Stimulated activated effector memory CD8-positive, alpha-beta T cell treated with anti-CD3 and anti-CD28 coated beads, Interleukin-12 subunit alpha, Interleukin-12 subunit beta, amount 100 ng/mL, for 72 hours (primary cell): Measurements from ENCODE around the gene RHOBTB1.

Source experiments
- ATAC-seq: fragments of 150-1000 bp; cut with Tn5 transposase; 2 replicates; pipeline ENCODE4 v1.10.0; 2021
- DNase-seq, 2 donors: peaks; one replicate each; pipeline ENCODE4 v3.0.0; 2021 to 2022; ENCODE audit warnings: low spot score in 2 of 2
- H3K27ac Mint-ChIP-seq: one replicate; pipeline ENCODE4 v1.8.0; 2022; ENCODE audit warnings: mild to moderate bottlenecking, mixed read lengths
- H3K36me3 Mint-ChIP-seq: one replicate; pipeline ENCODE4 v1.8.0; 2022; ENCODE audit warnings: mild to moderate bottlenecking, mixed read lengths
- H3K4me1 Mint-ChIP-seq: one replicate; pipeline ENCODE4 v1.8.0; 2022; ENCODE audit warnings: mixed read lengths
- H3K4me3 Mint-ChIP-seq: one replicate; pipeline ENCODE4 v1.8.0; 2022; ENCODE audit warnings: mild to moderate bottlenecking, mixed read lengths
- H3K9me3 Mint-ChIP-seq: one replicate; pipeline ENCODE4 v1.8.0; 2022; ENCODE audit warnings: mixed read lengths

RHOBTB1 gene

DNA sequence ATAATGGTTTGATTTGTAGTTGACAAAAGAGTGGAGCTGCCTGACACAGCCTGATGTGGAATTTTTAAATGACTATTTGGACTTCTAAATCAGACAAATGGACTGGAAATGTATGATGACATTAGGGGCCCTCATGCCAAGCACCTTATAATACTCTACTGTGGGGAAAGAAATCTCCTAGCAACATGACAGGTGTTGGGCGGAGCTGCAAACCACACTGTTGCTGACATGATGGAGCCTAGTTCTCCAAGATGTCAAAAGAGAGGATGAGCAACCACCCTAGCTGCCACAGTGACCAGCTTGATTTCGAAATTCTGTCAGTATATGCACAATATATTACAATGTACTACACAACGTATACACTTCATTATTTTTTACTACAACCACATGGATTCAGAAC, 65.8 kb downstream of the RHOBTB1 start:
- Mint-ChIP-seq H3K36me3 (no peaks in the 10 kb centered on the region), H3K4me3 (no peak overlapping the region), H3K9me3 (no peaks in the 10 kb centered on the region), H3K4me1 (no peaks in the 10 kb centered on the region), H3K27ac (no peak overlapping the region)
- ATAC-seq (no peak), DNase-seq (no peak)

- no peak overlapping the region for H3K27ac Mint-ChIP-seq
- ATAC-seq: no peak
- no peaks in the 10 kb centered on the region for H3K4me1 Mint-ChIP-seq
- H3K4me3 Mint-ChIP-seq: no peak overlapping the region
- no peaks in the 10 kb centered on the region for H3K9me3 Mint-ChIP-seq
- DNase-seq: no peak
- no peaks in the 10 kb centered on the region for H3K36me3 Mint-ChIP-seq
Measured at GRCh38 chr10:60877777-60878120, 66.2 kb downstream of the RHOBTB1 start.

DNA sequence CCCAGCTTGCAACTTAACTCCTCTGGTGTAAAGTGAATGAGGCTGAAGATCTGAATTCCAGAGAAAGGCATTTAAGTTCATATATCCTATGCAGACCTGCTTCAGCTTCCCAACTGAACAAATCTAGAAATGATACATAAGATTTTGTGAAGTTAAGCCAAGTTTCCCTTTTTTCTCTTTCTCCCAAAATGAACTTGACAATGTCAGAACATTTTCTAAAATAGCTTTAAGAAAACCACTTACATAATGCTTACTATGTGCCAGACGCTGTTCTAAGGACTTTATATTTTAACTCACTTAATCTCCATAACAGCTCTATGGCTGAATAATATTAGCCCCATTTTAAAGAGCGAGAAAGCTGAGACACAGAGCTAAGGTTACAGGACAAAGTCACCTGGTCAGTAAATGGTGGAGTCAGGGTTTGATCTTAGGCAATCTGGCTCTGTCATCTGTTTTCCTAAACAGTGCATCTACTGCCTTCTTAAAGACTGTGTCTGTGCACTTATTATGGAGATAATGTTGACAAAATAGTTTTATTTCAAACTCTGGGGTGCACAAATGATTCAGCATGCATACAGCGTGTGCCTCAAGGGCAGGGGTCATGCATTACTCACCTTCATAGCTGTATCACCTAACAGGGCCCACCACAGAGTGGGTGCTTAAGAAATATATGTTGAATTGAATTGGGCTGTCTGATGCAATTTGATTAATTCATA, 66.8 kb downstream of the RHOBTB1 start:
- no peak for ATAC-seq
- no peaks in the 10 kb centered on the region for H3K9me3 Mint-ChIP-seq
- H3K36me3 Mint-ChIP-seq: no peaks in the 10 kb centered on the region
- no peak overlapping the region for H3K4me3 Mint-ChIP-seq
- H3K27ac Mint-ChIP-seq: no peak overlapping the region
- H3K4me1 Mint-ChIP-seq: no peaks in the 10 kb centered on the region
- DNase-seq: no peak

- Mint-ChIP-seq H3K9me3 (no peaks in the 10 kb centered on the region), H3K27ac (no peak overlapping the region), H3K36me3 (no peaks in the 10 kb centered on the region), H3K4me3 (no peak overlapping the region), H3K4me1 (no peaks in the 10 kb centered on the region)
- DNase-seq (no peak), ATAC-seq (no peak)
Measured at GRCh38 chr10:60873758-60874157, 70.2 kb downstream of the RHOBTB1 start.

- no peak for ATAC-seq
- Mint-ChIP-seq H3K4me3 (no peak overlapping the region), H3K4me1 (no peaks in the 10 kb centered on the region), H3K9me3 (no peaks in the 10 kb centered on the region), H3K27ac (no peak overlapping the region), H3K36me3 (no peaks in the 10 kb centered on the region)
- DNase-seq: no peak
Measured at GRCh38 chr10:60872451-60872850, 71.5 kb downstream of the RHOBTB1 start.

- DNase-seq: no peak
- no peaks in the 10 kb centered on the region for H3K36me3 Mint-ChIP-seq
- no peaks in the 10 kb centered on the region for H3K9me3 Mint-ChIP-seq
- no peaks in the 10 kb centered on the region for H3K4me1 Mint-ChIP-seq
- H3K27ac Mint-ChIP-seq: no peak overlapping the region
- H3K4me3 Mint-ChIP-seq: no peak overlapping the region
- no peak for ATAC-seq
Measured at GRCh38 chr10:60871215-60871614, 72.8 kb downstream of the RHOBTB1 start.

DNA sequence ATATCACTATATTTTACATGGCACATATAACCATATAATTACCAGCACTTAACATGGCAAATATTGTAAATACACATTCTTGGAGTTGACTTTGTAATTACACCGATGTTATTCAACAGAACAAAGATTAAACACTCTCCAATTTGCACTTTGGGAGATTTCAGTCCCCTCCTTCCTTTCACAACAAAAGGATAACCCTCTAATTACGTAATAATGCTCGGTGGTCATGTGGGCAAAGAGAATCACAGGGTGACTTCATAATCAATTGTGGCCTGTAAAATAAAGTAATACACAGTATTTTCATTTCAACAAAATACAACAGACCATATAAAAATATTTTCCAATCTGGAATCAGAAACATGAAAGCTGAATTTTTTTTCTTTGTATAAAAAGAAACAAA, 73.2 kb downstream of the RHOBTB1 start:
- Mint-ChIP-seq H3K9me3 (no peaks in the 10 kb centered on the region), H3K27ac (no peak overlapping the region), H3K4me1 (no peaks in the 10 kb centered on the region), H3K4me3 (no peak overlapping the region), H3K36me3 (no peaks in the 10 kb centered on the region)
- ATAC-seq (no peak), DNase-seq (no peak)

GRCh38 chr10:60870416-60870728, 73.6 kb downstream of the RHOBTB1 start:
- H3K27ac Mint-ChIP-seq: no peak overlapping the region
- no peak overlapping the region for H3K4me3 Mint-ChIP-seq
- no peaks in the 10 kb centered on the region for H3K9me3 Mint-ChIP-seq
- H3K4me1 Mint-ChIP-seq: no peaks in the 10 kb centered on the region
- H3K36me3 Mint-ChIP-seq: no peaks in the 10 kb centered on the region
- ATAC-seq: no peak
- DNase-seq: no peak

DNA sequence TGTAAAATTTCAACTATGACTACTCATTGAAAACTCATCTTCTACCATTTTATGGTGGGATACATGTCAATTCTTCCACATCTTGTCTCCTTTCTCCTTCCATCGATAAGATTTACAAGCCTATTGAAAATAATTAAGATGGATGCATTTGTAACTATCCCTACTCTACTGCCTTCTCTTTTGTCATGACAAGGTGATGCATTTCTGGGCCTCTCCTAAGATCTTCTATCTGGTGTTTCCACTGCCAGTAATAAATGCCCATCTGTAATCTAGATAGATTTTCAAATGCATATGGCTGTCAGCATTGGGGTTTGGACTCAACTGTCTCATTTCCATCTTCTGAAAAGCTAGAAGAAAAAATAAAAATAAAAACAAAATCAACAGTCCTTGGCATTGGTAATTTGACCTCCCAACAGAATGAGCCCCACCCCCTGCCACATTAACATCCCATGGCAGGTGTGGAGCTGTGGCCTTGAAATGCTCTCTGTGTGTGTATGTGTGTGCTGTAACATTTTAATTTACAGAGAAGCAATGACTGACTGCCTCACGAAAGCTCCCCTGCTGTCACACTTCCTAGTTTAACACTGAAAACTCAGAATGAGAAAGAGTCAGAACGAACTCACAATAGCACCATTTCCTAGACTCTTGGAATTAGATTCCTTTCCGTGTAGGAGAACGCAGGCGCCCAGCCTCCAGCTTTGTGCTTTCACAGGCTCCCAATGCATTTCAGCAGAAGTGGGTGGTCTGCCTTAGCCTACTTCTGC, 74.2 kb downstream of the RHOBTB1 start:
- no peaks in the 10 kb centered on the region for H3K9me3 Mint-ChIP-seq
- DNase-seq (no peak), ATAC-seq (no peak)
- H3K27ac Mint-ChIP-seq: no peak overlapping the region
- no peaks in the 10 kb centered on the region for H3K4me1 Mint-ChIP-seq
- H3K36me3 Mint-ChIP-seq: no peaks in the 10 kb centered on the region
- H3K4me3 Mint-ChIP-seq: no peak overlapping the region

DNA sequence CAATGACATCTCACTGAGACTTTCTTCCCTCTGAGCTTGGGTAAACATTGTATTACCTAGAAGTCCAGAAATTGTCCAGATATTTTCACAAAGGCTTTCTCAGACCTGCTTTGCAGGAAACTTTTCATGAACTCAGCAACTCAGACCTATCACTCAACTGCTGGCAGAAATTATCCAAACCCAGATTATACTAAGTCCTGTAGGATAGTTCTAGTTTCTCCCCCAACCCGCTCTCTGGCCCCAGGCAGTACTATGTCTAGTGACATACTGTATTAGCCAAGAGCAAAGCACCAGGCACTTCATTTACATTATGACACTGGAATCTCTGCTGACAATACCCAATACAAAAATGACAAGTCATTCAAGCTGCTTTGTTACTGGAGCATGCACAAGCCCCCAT, 75.0 kb downstream of the RHOBTB1 start:
- no peak overlapping the region for H3K27ac Mint-ChIP-seq
- ATAC-seq: no peak
- H3K36me3 Mint-ChIP-seq: no peaks in the 10 kb centered on the region
- no peak overlapping the region for H3K4me3 Mint-ChIP-seq
- no peaks in the 10 kb centered on the region for H3K4me1 Mint-ChIP-seq
- H3K9me3 Mint-ChIP-seq: no peaks in the 10 kb centered on the region
- no peak for DNase-seq

DNA sequence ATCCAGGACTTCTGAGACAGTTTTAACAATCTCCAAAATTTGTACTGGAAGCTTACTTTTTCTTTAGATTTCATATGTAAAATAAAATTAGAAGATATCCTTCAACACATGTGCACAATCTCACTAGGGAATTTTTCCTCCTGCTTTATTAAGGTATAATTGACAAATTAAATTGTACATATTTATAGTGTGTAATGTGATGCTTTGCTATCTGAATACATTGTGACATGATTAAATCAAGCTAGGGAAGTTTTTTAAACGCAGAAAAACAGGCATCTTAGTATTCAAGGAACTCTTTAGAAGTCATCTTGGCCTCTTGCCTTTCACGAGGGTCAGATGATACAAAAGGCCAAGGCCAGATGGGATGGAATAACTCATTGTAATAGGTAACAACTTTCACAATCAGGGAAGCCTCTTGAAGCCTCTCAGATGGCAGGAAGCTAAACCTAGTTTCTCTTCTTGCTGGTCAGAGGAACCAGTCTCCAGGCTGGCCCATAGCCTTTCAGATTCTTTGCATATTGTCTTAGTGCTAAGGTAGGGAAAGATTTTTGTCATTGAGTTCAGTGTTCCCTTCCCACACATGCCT, 78.7 kb downstream of the RHOBTB1 start:
- ATAC-seq (no peak), DNase-seq (no peak)
- H3K4me1 Mint-ChIP-seq: no peaks in the 10 kb centered on the region
- no peaks in the 10 kb centered on the region for H3K36me3 Mint-ChIP-seq
- H3K27ac Mint-ChIP-seq: no peak overlapping the region
- H3K4me3 Mint-ChIP-seq: no peak overlapping the region
- no peaks in the 10 kb centered on the region for H3K9me3 Mint-ChIP-seq

- Mint-ChIP-seq H3K36me3 (no peaks in the 10 kb centered on the region), H3K4me3 (no peak overlapping the region), H3K4me1 (no peaks in the 10 kb centered on the region), H3K27ac (no peak overlapping the region), H3K9me3 (no peaks in the 10 kb centered on the region)
- ATAC-seq (no peak), DNase-seq (no peak)
Measured at GRCh38 chr10:60863796-60864195, 80.2 kb downstream of the RHOBTB1 start.

GRCh38 chr10:60862517-60862916, 81.5 kb downstream of the RHOBTB1 start:
- Mint-ChIP-seq H3K4me1 (no peaks in the 10 kb centered on the region), H3K36me3 (no peaks in the 10 kb centered on the region), H3K4me3 (no peak overlapping the region), H3K9me3 (no peaks in the 10 kb centered on the region), H3K27ac (no peak overlapping the region)
- ATAC-seq: no peak
- no peak for DNase-seq

- Mint-ChIP-seq H3K4me1 (no peaks in the 10 kb centered on the region), H3K9me3 (no peaks in the 10 kb centered on the region), H3K4me3 (no peak overlapping the region), H3K36me3 (no peaks in the 10 kb centered on the region), H3K27ac (no peak overlapping the region)
- DNase-seq: no peak
- no peak for ATAC-seq
Measured at GRCh38 chr10:60856405-60856804, 87.6 kb downstream of the RHOBTB1 start.

- DNase-seq: no peak
- no peak overlapping the region for H3K4me3 Mint-ChIP-seq
- H3K9me3 Mint-ChIP-seq: no peaks in the 10 kb centered on the region
- no peaks in the 10 kb centered on the region for H3K4me1 Mint-ChIP-seq
- H3K36me3 Mint-ChIP-seq: no peaks in the 10 kb centered on the region
- H3K27ac Mint-ChIP-seq: no peak overlapping the region
- no peak for ATAC-seq
Measured at GRCh38 chr10:60853637-60854036, 90.3 kb downstream of the RHOBTB1 start.

GRCh38 chr10:60853107-60853506, 90.9 kb downstream of the RHOBTB1 start:
- no peaks in the 10 kb centered on the region for H3K4me1 Mint-ChIP-seq
- ATAC-seq: no peak

More at GRCh38 chr10:60853107-60853506, 90.9 kb downstream of the RHOBTB1 start:
- Mint-ChIP-seq H3K27ac (no peak overlapping the region), H3K4me3 (no peak overlapping the region), H3K9me3 (no peaks in the 10 kb centered on the region), H3K36me3 (no peaks in the 10 kb centered on the region)
- DNase-seq: no peak
